ENCODE results near the gene SRSF2. TPM values are rescaled to one million over a fixed set of nuclear protein-coding genes. Genes with fewer than 3 reads are reported as not detected.
"Not testable (repeated sequence)": the region's sequence is repeated elsewhere in the genome, so short reads cannot be mapped to it uniquely, and the experiment has no call there.

Gene SRSF2
- total RNA-seq, 1 experiment from 2014 or later: 376 TPM

DNA sequence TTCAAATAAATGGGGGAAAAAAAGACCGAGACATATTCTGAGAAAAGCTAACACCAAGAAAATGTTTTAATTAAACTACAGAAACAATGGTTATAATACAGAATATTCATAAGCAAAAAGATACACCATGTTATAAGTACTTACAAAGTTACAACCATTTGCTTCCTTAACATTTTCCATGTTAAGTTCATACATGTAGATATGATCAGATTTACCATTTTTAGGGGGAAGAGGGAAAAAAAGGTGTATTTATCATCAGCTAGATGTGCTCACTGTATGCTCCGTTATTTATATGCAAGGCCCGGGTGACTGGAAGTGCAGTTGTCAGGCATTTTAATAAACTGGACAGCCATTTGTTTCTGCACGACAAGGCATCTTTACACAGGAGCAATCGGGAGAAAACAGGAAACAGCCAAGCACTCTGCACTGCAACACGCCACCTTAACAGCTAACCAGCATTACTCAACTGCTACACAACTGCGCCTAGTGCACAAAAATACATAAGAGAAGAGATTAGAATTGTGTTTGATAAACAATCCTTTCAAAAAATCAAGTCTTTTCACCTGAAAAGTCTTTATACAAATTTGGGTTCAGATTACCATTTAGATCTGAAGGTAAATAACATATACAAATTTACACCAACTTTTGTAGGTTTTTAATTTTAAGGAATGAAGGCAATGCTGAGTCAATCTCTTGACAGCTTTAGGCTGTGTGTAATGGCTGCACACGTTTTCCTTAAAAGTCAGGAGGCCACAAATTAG, 2.9 kb downstream of the SRSF2 start:
- Histone ChIP-seq H3K36me3 (peaks cover 75% of the 10 kb centered on the region), H3K4me1 (replicated peaks) (peaks cover 26% of the 10 kb centered on the region), H3K27me3 (replicated peaks) (no peaks in the 10 kb centered on the region), H3K4me3 (peak overlapping the region; percentile 83), H3K27ac (peak overlapping the region; percentile 7), H3K9me3 (replicated peaks) (0 out of 2 replicates have a peak, but pooled peaks cover 3% of the 10 kb centered on the region)
- DNase-seq (ENCODE audit: low read depth in 1 of 2, low spot score in 2 of 2): peak in 1 of 2 experiments; percentile 39

DNA sequence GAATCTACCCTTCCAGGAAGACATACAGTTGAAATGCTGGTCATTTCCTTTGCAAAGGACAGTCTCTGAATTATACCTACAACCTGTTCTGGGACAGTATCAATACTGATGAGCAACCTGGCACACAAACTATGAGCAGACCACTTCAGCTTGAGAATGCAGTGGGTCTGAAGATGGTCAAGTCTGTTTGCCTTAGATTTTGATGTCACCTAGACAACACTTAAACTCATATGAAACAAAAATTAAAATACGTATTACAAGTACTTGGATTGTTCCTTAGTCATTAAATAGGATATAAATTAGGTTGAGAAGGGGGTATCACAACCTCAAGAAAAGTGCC, 3.5 kb downstream of the SRSF2 start:
- Histone ChIP-seq H3K27ac (no peak overlapping the region), H3K9me3 (replicated peaks) (0 out of 2 replicates have a peak, but pooled peaks cover 3% of the 10 kb centered on the region), H3K4me1 (replicated peaks) (peaks cover 19% of the 10 kb centered on the region), H3K4me3 (no peak overlapping the region), H3K36me3 (peaks cover 79% of the 10 kb centered on the region), H3K27me3 (replicated peaks) (no peaks in the 10 kb centered on the region)
- no peak for DNase-seq (ENCODE audit: low read depth in 1 of 2, low spot score in 2 of 2)

DNA sequence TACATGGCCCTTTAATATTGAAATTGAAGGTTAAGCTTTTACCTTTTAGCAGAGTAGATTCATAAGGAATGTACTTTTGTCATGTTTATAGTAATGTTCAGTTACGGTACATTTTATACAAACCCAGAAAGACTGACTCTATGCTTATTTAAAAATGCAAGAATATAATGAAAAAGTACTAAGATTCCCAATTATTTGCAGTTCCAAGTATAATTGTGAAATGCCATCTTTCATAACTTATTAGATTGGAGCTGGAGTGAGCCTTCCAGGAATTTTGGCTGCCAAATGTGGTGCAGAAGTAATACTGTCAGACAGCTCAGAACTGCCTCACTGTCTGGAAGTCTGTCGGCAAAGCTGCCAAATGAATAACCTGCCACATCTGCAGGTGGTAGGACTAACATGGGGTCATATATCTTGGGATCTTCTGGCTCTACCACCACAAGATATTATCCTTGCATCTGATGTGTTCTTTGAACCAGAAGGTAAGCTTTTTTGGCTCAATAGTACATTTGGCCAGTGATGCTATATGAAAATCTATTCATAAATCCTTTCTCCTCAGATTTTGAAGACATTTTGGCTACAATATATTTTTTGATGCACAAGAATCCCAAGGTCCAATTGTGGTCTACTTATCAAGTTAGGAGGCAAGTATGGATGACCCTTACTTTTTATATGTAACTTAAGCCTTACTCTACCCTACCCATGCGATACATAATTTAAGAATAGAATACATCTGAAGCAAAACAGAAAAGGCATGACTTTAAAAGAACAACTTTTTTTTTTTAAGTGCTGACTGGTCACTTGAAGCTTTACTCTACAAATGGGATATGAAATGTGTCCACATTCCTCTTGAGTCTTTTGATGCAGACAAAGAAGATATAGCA, 4.2 kb downstream of the SRSF2 start:
- H3K27ac ChIP-seq: no peak overlapping the region
- peaks cover 79% of the 10 kb centered on the region for H3K36me3 ChIP-seq
- H3K4me3 ChIP-seq: no peak overlapping the region
- peaks cover 19% of the 10 kb centered on the region for H3K4me1 ChIP-seq (replicated peaks)
- DNase-seq (ENCODE audit: low read depth in 1 of 2, low spot score in 2 of 2): no peak
- H3K27me3 ChIP-seq (replicated peaks): no peaks in the 10 kb centered on the region
- 0 out of 2 replicates have a peak, but pooled peaks cover 3% of the 10 kb centered on the region for H3K9me3 ChIP-seq (replicated peaks)

DNA sequence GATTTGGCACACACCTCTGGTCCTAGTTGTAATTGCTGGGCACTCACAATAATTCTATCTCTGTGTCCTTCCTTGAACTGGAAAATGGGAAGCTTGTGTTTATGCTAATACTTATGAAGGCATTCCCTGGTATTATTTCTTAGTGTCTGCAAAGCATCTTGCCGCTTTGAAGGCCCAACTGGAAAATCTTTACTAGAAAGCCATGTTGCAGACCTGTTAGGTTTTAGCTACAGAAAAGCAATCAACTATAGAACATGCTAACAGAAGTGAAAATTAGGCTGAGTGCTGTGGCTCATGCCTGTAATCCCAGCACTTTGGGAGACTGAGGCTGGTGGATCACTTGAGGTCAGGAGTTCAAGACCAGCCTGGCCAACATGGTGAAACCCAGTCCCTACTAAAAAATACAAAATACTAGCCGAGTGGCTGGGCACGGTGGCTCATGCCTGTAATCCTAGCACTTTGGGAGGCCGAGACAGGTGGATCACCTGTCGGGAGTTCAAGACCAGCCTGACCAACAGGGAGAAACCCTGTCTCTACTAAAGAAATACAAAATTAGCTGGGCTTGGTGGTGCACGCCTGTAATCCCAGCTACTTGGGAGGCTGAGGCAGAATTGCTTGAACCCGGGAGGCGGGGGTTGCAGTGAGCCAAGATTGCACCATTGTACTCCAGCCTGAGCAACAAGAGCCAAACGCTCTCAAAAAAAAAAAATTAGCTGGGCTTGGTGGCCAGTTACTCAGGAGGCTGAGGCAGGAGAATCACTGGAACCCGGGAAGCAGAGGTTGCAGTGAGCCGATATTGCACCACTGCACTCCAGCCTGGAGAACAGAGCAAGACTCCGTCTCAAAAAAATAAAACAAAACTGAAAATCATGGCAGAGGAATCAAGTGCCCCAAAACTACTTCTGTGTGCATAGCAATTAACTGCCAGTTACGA, 5.1 kb downstream of the SRSF2 start:
- H3K9me3 ChIP-seq (replicated peaks); H3K27me3 ChIP-seq (replicated peaks); H3K27ac ChIP-seq; DNase-seq (ENCODE audit: low read depth in 1 of 2, low spot score in 2 of 2); H3K4me3 ChIP-seq: not testable (repeated sequence)
- peaks cover 88% of the 10 kb centered on the region for H3K36me3 ChIP-seq
- H3K4me1 ChIP-seq (replicated peaks): peaks cover 27% of the 10 kb centered on the region

DNA sequence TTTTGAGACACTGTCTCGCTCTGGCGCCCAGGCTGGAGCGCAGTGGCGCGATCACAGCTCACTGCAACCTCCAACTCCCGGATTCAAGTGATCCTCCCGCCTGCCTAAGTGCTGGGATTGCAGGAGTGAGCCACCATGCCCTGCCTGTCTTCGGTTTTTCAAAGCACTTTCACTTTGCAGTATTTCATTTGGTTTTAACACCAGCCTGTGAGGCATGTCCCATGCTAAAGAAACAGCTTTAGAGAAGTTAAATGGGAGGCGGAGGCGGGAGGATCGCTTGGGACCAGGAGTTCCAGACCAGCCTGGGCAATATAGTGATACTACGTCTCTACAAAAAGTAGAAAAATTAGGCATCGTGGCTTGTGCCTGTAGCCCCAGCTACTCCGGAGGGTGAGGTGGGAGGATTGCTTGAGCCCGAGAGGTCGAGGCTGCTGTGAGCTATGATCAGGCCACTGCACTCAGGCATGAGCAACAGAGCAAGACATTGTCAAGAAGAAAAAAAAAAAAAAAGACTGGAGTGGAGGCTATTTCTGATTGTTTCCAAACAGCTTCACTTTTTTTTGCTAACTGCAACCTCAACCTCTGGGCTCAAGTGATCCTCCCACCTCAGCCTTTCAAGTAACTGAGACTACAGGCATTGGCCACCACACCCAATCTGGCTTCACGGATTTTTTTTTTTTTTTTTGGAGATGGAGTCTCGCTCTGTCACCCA, 9.2 kb downstream of the SRSF2 start:
- no peaks in the 10 kb centered on the region for H3K9me3 ChIP-seq (replicated peaks)
- DNase-seq (ENCODE audit: low read depth in 1 of 2, low spot score in 2 of 2): peak in 1 of 2 experiments; percentile 39
- peaks cover 84% of the 10 kb centered on the region for H3K36me3 ChIP-seq
- no peaks in the 10 kb centered on the region for H3K27me3 ChIP-seq (replicated peaks)
- peak overlapping the region; percentile 94 for H3K4me3 ChIP-seq
- H3K27ac ChIP-seq: peak overlapping the region; percentile 99
- H3K4me1 ChIP-seq (replicated peaks): peaks cover 21% of the 10 kb centered on the region

DNA sequence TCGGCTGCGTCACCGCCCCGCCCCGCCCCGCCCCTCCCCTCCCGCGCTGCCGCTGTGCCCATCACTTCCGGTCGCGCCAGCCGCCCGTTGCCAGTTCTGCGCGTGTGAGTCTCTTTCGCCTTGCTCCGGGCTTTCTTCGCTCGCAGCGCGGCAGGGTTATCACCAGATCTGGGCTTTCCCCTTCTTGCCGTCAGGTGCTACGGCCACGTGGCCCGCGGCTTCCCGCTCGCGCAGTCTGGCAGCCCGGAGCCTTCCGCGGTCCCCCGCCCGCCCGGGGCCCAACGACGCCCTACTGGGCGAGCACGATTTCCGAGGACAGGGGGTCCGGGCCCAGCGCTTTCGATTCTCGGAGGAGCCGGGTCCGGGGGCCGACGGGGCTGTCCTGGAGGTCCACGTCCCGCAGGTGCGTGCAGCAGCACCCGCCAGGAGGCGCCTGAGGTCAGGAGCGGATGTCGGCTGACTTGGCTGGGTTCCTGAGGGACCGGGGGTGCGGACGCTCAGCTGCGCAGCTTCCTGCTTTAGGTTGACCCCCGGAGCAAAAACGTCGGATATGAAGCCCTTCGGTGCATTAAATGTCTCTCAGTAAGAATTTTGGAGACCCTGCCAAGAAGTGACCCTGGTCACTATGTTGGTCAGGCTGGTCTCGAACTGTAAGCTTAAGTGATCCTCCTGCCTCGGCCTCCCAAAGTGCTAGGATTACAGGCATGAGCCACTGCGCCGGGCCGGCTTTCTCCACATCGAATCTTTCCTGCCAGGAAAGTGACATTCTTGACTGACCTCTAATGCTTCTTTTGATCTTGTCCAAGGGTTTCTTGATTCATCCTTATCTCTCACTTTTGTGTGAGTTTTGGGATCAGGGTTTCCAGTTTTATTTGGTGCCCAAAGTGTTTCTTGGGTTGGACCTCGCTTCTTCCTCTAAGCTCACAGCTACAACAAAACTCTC, 10.1 kb downstream of the SRSF2 start, which contains the start of gene METTL23:
Gene METTL23 (plus strand): TSS at position 64 of the 943 bp plus-strand sequence. CDS start 2,872 bp downstream, outside the sequence.
- DNase-seq (ENCODE audit: low read depth in 1 of 2, low spot score in 2 of 2): peak; percentile 81 to 89
- peaks cover 21% of the 10 kb centered on the region for H3K4me1 ChIP-seq (replicated peaks)
- no peaks in the 10 kb centered on the region for H3K9me3 ChIP-seq (replicated peaks)
- H3K27me3 ChIP-seq (replicated peaks): no peaks in the 10 kb centered on the region
- H3K36me3 ChIP-seq: peaks cover 82% of the 10 kb centered on the region
- peak within 1 kb of the TSS; percentile 99 for H3K27ac ChIP-seq
- H3K4me3 ChIP-seq: peak within 1 kb of the TSS; percentile 94

DNA sequence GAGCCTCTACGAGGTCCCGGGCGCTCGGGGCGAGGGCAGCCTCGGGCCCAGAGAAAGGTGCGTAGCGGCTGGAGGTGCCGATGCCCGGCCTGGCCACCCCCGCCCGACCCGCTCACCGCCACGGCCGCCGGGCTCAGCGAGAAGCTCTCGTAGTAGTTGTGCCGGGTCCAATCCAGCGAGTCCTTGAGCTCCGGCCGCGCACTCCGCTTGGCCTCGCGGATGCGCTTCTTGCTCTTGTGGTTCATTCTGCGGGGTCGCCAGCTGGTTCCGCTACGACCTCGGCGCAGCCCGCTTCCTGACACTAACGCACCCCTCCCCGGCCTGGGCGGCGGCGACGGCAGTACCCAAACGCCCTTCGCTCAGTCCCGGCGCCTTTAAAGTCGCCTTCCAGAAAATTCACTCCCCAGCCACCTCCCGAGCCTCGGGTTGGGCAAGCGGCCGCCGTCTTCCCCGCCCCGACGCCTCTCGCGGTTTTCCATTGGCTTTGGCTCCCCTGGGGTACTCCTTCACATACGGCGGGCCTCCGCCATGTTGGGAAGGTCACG, 10.8 kb downstream of the SRSF2 start, which contains the start of gene JMJD6:
Gene JMJD6 (minus strand): TSS at position 376 of the 545 bp plus-strand sequence. CDS start 131 bp downstream, at position 245.
- H3K36me3 ChIP-seq: peaks cover 82% of the 10 kb centered on the region
- DNase-seq (ENCODE audit: low read depth in 1 of 2, low spot score in 2 of 2): peak; percentile 98 to 100

DNA sequence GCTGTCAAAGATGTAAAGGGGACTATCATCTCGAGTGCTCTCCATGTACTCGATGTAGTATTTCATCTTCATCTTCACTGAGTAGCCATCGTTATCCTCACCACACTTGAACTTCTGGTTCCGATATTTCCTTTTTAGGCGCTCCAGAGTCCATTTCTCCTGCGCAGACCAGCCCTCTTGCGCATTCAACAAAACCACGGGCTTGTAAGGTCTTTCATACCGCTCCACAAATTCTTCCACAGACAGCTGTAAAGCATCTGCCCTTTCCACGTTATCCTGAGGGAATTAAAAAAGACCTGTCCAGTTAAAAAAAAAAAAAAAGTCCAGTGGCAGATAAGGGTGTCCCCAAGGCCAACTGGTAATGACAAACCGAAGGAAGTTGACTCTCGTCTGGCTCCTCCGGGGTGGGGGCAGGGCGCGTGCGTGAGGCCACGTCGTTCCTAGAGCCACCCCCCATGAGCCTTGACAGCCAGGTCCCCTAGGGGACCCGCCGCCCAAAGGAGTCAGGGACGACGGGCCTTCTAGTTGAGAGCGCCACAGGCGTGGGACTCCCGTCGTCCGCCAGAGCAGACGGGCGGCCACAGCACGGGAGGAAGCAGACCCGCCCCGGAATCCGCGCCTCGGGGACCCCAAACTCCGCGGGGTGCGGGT, 11.4 kb downstream of the SRSF2 start:
- Histone ChIP-seq H3K4me1 (replicated peaks) (peaks cover 21% of the 10 kb centered on the region), H3K4me3 (peak overlapping the region; percentile 94), H3K36me3 (peaks cover 83% of the 10 kb centered on the region), H3K27ac (peak overlapping the region; percentile 99), H3K27me3 (replicated peaks) (no peaks in the 10 kb centered on the region), H3K9me3 (replicated peaks) (no peaks in the 10 kb centered on the region)
- DNase-seq (ENCODE audit: low read depth in 1 of 2, low spot score in 2 of 2): peak in 1 of 2 experiments; percentile 76

More for the DNA sequence above, 10.8 kb downstream of the SRSF2 start, which contains the start of gene JMJD6:
- Histone ChIP-seq H3K4me1 (replicated peaks) (peaks cover 21% of the 10 kb centered on the region), H3K27me3 (replicated peaks) (no peaks in the 10 kb centered on the region), H3K9me3 (replicated peaks) (no peaks in the 10 kb centered on the region), H3K27ac (peak within 1 kb of the TSS; percentile 99), H3K4me3 (peak within 1 kb of the TSS; percentile 94)

DNA sequence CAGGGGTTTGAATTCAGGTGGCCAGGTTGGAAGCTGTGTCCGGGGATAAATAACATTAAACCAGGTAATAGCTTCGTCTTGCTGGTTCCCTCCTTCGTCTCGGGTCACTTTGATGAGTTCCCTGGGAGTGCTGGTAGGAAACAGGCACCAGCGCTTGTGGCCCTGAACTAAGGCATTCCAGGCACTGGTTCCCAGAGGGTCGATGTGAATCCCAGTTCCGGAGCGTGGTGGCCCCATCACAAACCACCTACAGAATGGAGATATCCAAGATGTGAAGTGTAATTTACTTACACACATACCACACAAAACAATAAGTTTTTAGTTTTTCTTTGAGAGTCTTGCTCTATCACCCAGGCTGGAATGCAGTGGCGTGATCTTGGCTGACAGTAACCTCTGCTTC, 13.3 kb downstream of the SRSF2 start:
- Histone ChIP-seq H3K4me3 (no peak overlapping the region), H3K27ac (no peak overlapping the region), H3K4me1 (replicated peaks) (peaks cover 21% of the 10 kb centered on the region), H3K27me3 (replicated peaks) (no peaks in the 10 kb centered on the region), H3K36me3 (peaks cover 85% of the 10 kb centered on the region), H3K9me3 (replicated peaks) (no peaks in the 10 kb centered on the region)
- no peak for DNase-seq (ENCODE audit: low read depth in 1 of 2, low spot score in 2 of 2)

DNA sequence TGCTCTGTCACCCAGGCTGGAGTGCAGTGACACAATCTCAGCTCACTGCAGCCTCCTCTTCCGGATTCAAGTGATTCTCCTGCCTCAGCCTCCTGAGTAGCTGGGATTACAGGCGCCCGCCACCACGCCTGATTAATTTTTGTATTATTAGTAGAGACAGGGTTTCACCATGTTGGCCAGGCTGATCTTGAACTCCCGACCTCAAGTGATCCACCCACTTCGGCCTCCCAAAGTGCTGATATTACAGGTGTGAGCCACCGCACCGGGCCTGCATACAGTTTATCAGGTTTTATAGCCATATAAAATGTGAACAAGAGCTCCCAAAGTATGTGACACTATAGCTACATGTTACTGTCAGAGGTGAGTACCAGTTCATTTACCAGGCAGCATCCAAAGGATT, 14.2 kb downstream of the SRSF2 start:
- not testable (repeated sequence) for DNase-seq (ENCODE audit: low read depth in 1 of 2, low spot score in 2 of 2); H3K4me3 ChIP-seq; H3K27me3 ChIP-seq (replicated peaks); H3K27ac ChIP-seq; H3K9me3 ChIP-seq (replicated peaks)
- Histone ChIP-seq H3K4me1 (replicated peaks) (peaks cover 20% of the 10 kb centered on the region), H3K36me3 (peaks cover 94% of the 10 kb centered on the region)

DNA sequence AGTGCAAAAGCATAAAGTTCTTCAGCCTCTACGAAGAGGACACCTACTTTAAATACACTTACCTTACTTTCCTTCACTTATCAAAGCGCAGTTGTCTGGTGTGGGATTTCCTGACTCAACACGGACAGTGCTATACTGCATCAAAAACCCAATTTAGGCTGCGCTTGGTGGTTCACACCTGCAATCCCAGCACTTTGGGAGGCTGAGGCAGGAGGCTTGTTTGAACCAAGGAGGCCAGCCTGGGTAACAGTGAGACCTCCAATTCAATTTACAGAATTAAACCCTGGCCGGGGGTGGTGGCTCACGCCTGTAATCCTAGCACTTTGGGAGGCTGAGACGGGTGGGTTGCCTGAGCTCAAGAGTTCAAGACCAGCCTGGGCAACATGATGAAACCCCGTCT, 14.9 kb downstream of the SRSF2 start:
- H3K4me1 ChIP-seq (replicated peaks): peaks cover 18% of the 10 kb centered on the region
- H3K9me3 ChIP-seq (replicated peaks): no peaks in the 10 kb centered on the region
- H3K4me3 ChIP-seq: no peak overlapping the region
- no peaks in the 10 kb centered on the region for H3K27me3 ChIP-seq (replicated peaks)
- peaks cover 94% of the 10 kb centered on the region for H3K36me3 ChIP-seq
- no peak overlapping the region for H3K27ac ChIP-seq
- DNase-seq (ENCODE audit: low read depth in 1 of 2, low spot score in 2 of 2): no peak
